GM18498 (cell line): ENCODE measurements around the gene ADK.

Source experiments
- ATAC-seq: cut with Tn5 transposase; IDR thresholded peaks from one replicate; pipeline ENCODE4 v1.9.1; 2021; ENCODE audit warnings: mild to moderate bottlenecking, moderate library complexity; ENCODE audit not compliant: unreplicated experiment

The ADK gene

DNA sequence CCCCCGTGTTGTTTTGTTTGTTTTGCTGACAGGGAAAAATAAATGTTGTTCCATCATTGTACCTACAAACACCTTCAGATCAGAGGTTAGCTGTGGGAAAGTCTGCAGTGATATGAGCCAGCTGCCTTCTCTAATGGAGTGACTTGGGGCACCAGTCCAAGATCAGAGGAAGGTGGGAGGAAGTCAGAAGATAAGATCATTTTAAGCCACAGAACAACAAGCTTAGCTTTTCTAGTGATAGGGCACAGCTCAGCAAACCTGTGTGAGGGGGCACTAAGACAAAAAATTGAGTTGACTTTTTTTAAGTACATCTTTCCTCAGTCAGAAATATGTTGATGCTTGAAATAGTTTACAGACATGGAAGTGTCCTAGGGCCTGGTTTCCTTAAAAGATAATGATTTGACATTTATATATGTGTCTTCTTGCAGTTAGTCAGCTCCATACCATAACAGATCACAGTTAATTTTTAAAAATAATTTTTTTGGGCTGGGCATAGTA lies 435.1 kb downstream of the ADK start:
- ATAC-seq: peak; percentile 29

DNA sequence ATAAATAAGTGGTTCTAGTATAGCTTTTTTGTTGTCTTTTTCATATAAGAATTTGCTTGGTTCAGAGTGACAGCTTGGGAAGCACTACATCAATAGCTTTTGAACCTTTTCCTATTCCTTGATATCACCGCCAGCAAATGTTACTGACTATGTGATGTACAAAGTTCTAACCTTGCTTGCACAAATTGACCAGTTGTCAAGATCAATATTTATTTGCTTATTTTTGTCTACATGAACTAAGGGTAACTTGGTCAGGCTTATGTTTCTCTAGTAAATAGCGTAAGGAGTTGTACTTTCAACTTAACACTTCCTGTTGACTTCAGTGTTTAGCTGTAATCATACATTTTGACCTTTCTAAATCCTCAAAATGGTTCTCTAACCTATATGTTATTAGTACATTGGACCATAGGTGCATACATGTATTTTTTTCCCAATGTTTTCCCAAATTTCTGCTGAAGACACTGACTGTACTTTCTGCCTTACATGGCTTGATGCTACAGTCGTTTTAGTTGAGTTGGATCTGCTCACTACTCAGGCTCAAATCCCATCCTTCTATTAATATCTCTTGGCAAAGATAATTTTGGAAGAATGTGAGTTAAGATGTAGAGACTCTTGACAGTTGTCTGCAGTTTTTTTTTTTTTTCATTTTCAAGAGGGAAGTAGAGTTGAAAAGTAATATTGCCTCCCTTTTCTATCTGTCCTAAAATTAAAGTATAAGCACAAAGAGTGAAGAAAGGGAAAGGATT lies 436.3 kb downstream of the ADK start:
- ATAC-seq: no peak

DNA sequence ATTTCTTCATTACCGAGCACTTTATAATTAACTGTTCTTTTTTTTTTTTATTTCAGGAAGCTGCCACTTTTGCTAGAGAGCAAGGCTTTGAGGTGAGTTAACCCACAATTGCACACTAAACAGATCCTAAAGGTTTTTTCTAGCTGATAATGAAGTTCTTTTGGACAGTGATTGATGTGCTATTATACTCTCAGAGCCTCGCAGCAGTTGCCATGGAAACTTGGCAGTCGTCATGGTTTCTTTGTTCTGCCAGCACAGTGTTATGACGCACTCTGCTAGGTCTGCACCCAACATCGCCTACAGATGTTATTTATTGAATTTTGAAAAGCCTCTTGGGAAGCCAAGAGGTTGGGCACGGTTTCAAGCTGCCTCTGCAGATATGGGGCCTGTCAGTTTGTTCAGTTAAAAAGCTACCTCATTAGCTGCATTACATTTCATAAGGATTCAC lies 438.2 kb downstream of the ADK start:
- no peak for ATAC-seq

DNA sequence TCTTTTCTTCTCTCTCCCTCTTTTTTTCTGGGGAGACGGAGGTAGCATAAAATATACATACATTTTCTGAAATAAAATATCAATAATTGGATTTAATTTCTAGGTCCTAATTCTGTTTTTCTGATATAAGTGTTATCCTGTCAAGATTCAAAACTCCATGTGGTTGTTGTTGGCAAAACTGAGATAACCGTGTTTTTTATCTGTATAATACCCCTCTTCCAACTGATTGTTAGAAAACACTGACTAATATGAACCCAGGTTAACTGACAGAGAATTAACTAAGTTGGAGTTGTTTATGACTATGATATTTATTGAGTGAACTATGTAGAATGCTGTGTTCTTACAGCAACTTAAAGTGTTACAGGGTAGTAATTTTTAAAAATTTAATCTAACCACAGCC lies 438.8 kb downstream of the ADK start:
- no peak for ATAC-seq

DNA sequence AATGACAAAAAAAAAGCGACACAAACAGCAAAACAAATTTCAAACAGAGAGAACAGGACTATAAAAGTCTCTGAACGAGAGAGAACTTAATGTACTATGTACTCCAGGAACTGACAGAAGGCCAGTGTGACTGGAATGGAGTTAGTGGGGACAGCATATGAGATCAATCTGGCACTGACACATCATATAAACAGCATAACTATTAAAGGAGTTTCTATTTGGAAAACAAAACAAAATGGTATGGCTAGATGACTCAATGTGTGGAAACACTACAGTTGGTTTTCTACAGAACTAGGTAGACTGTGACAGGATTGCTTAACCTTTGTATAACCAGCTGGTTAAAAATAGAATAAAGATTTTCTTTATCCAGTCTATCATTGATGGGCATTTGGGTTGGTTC lies 442.4 kb downstream of the ADK start:
- ATAC-seq: no peak

DNA sequence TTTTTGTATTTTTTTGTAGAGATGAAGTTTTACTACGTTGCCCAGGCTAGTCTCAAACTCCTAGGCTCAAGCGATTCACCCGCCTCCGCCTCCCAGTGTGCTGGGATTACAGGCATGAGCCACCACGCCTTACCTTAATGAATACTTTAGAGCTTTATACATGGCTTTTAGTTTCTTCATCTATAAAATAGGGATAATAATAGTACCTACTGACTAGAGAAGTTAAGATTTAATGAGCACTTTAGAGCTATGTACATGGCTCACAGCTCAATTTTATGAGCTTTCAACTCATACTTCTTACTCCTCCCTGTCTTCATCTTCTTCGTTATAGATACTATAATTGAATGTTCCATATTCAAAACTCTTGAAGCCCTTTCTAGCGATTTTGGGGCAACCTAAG lies 445.7 kb downstream of the ADK start:
- ATAC-seq: no peak

DNA sequence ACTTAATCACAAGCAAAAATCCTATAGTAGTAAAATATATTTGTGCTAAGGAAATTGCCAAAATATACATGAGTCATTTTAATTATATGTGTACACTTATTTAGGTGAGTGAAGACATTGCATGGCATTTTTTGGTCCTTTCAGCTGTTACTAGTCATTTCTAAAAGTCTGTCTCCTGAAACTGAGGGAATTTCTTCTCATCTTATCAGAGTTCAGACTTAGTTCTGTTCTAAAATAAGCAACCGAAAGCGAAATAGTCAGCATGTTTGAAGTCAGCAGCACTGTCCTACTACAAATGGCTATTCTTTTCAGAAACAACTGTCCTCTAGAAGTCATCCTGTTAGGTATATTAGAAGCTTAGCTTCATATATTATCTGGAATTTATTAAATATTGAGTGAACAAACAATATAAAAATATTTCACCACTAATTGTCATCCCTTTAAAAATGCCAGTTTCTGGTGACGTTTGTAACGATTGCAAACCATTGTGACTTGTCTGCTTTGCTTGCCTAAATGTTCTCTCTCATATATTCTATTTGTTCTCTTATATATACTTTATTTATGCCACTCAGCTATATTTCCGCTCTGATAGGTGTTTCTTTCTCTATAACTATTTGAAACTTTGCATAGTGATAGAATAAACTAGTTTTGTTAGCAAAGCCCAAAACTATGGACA lies 448.0 kb downstream of the ADK start:
- ATAC-seq: no peak

DNA sequence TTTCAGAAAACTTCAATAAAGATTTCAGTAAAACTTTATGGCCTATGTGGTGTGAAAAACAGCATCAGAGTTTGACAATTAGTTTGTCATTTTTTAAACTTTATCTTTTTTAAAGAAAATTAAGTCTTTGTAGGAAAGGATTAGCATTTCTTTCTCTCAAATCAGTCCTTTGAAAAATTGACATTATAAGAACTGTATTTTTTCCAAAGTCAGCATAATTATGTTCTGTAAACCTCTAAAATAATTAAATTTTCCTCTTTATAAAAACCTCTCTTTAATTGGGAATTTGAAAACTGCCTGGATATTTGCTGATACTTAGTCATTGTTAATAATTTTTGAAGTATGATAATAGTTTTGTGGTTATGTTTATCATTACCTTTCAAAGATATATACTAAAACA lies 448.7 kb downstream of the ADK start:
- ATAC-seq: no peak

DNA sequence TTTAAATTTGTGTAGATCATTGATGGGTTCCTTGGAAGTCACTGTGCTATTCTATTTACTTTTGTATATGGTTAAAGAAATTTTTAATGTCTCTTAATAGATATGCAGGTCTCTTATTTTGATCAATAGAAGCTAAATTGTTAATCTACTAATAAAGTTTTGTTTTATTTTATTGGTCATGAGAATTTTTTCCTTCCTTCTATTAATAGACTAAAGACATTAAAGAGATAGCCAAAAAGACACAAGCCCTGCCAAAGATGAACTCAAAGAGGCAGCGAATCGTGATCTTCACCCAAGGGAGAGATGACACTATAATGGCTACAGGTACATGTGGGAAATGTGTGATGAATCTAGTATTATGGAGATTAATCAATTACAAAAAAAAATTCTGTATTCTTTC lies 449.1 kb downstream of the ADK start:
- ATAC-seq: no peak

DNA sequence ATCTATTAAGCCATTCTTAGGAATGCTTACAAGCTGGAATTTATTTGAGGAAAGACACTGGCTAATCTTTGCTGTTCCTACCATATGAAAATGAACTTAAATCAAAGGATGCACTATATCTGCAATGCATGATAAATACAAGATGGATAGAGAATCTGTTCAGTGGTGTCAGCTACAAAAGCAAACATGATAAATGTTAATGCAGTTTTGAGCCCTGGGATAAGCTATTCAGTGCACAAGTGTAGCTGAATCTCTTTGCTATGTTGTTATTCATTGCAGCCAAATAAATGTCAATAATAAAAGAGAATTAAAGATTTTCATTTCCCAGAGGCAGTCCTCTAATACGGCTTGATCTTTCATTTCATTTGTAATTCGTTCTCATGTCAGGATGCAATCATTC lies 451.6 kb downstream of the ADK start:
- ATAC-seq: no peak

DNA sequence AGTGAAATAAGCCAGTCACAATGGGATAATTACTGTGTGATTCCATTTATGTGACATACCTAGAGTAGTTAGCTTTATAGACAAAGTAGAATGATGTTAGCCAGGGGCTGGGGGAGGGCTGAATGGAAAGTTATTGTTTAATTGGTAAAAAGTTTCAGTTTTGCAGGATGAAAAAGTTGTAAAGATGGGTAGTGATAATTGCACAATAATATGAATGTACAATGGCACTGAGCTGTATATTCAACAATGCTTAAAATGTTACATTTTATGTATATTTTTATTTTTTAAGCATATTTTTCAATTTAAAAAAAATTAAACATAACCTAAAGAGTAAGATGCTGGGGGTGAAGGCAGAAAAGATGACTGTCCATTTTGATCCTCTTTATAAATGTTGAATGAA lies 459.3 kb downstream of the ADK start:
- no peak for ATAC-seq

DNA sequence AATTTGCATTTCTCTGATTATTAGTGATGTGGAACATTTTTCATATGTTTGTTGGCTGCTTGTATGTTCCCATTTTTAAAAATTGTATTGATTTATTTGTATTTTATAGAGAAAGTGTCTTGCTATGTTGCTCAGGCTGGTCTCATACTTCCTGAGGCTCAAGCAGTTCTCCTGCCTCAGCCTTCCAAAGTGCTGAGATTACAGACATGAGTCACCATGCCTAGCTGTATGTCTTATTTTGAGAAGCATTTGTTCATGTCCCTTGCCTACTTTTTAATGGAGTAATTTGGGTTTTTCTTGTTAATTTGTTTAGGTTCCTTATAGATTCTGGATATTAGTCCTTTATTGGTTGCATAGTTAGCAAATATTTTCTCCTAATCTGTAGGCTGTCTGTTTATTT lies 461.2 kb downstream of the ADK start:
- ATAC-seq: no peak

DNA sequence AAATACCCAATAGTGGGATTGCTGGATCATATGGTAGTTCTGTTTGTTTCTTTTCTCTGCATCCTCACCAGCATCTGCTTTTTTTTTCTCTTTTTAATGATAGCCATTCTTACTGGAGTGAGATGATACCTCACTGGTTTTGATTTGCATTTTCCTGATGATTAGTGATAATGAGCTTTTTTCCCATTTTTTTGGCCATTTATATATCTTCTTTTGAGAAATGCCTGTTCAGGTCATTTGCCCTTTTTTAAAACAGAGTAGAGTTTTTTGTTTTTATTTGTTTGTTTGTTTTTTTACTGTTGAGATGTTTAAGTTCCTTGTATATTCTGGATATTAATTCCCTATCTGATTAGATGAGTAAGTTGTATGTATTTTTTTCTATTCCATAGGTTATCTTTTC lies 469.6 kb downstream of the ADK start:
- no peak for ATAC-seq

DNA sequence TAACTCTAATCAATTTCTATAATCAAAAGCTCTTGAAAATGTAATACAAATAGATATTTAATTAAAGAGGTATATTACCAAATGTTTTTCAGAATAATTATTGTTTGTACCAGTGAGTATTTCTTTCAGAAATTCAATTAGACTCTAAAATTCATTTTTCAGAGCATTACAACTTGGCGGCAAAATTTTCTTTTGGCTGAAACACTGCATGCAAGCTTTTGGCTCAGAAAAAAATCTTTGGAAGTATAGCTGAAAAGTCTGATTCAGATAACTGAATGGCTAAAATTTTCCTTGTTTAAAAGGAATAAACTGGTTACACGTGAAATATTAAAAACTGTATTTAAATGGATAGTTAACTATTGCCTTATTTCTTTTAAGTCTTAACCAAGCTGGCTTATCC lies 472.8 kb downstream of the ADK start:
- ATAC-seq: no peak

DNA sequence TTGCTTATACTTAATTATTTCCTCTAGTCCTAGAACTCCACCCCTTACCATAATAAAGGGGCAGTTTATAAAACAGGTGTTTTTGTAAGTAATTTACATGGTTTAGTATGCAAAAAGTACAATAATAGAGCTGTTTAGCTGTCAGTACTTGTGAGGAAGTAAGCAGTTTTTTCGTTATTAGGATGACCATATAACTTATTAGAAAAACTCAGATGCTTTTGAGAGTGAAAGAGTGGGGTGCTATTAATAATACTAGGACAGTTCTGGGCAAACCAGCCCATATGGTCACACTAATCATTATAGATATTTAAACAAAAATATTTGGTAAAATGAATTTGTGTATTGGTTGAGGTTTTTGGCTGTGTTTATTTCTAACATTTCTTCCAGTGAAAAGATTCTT lies 473.5 kb downstream of the ADK start:
- no peak for ATAC-seq

DNA sequence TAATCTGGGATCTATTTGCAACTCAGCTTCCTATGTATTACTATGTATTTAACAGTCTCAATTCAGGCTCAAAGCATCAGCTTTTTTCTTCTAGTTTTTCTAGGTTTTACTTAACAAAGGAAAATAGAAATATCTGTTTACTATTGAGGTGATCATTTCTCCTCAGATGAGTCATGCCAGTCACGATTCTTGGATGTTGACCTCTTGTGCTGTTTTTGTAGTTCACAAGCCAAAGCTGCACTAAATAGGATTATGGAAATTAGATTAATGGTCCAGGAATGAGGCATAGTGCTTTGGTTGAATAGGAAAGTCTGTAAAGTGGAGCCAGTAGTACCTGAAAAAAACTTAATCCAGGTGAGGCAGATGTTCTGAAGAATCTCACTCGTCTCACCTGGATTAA lies 477.1 kb downstream of the ADK start:
- no peak for ATAC-seq

DNA sequence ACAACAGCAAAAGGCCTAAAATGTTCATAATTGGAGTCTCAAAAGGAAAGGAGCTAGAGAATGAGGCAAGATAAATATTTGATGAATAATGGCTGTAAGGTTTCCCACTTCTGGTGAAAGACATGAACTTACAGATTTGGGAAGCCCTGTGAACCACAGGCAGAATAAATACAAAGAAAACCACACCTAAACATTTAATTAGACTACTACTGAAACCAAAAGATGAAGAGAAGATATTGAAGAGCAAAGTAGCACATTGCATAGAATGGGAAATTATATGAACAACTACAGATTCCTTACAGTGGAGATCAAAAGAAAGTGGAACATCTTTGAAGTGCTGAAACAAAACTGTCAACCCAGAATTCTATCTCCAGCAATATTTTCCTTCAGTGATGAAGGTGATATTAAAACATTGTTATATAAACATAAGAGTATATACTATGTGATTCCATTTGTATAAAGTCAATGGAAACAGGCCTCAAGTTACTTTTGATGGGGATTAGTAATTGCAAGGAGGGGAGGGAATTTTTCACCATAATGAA lies 484.0 kb downstream of the ADK start:
- no peak for ATAC-seq

DNA sequence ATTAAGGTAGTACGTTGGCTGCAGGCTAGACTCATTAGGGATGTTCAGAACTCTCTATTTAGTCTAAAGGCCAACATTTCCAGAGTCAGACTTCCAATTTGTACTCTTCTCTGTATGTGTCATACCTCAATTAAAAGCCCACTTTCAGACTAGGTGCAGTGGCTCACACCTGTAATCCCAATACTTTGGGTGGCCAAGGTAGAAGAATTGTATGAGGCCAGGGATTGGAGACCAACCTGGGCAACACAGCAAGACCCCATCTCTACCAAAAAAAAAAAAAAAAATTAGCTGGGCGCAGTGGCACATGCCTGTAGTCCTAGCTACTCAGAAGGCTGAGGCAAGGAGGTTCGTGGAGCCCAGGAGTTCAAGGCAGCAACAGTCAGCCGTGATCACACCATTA lies 484.6 kb downstream of the ADK start:
- no peak for ATAC-seq

DNA sequence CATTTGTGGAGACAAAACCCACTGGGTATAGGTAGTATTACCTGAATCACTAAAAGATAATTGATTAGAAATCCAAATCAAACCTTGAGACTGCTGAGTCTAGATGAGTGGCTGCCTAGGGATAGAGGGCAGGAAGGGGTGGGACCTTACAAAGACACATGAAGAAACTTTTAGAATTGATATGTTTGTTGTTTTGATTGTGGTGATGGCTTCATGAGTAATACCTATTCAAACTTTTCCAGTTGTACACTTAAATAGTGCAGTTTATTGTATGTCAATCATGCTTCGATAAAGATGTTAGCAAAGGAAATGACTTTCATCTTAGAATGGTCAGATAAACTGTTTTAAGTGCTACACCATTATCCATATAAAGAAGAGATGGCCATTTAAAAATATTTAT lies 486.7 kb downstream of the ADK start:
- no peak for ATAC-seq

DNA sequence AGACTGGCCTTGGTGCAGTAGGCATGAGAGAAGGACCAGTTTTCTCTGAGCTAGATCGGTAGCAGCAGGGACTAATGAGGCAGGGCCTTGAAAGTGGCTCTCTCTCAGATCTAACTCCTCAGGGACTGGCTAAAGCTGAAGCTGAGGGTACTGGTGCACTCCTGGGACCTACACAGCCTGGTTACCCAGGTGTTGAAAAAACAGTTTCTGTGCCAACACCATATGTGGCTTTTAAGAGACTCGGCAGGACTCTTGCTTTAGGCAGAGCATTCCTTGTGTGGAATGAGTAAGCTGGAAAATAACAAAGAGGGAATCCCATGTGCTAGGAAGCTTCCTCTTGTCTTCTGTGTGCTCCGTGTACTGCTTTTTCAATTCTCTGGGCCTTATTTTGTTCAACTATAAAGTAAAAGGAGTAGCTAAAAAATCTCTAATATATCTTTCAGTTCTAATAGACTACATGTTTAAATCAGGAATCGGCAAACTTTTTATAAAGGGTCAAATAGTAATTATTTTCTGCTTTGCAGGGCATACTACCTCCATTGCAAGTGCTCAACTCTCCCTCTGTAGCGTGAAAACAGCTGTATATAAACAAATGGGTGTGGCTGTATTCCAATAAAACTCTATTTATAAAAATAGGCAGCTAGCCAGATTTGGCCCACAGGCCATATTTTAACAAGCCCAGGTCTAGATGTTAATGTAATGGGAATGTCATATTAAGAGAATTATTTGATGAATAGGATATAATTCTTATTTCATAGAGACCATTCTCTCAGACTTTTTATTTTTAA lies 489.3 kb downstream of the ADK start:
- no peak for ATAC-seq

DNA sequence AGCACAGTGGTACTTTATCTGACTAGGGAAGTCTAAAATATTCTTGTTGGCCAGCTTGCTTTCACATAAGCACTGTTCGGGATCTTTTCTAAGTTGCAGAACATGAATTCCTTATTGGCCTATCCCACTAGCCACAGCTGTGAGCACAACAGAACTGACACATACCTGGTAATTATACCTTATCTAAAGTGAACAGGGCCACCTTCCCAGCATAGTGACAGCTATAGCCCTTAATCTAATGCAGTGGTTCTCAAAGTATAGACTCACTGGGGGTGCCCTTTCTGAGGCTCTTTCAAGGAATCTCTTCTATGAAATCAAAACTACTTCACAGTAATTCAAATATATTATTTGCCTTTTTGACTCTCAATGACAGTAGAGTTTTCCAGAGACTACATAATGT lies 490.6 kb downstream of the ADK start:
- ATAC-seq: no peak
